C4-2B (cell line): ENCODE measurements around the gene NCOA1.

Experiments
- ZFX ChIP-seq: fragments of 450-650 bp; IDR thresholded peaks from 2 replicates; pipeline ENCODE4 v1.6.1; 2017
- TF ChIP-seq, protein P1 (sequence below): fragments of 450-650 bp; conservative IDR thresholded peaks from 2 replicates; pipeline ENCODE4 v1.5.1; 2017; ENCODE audit warnings: mild to moderate bottlenecking

GRCh38 chr2:24453379-24454073, 37.5 kb upstream of the NCOA1 start:
- TF ChIP-seq, protein P1, sequence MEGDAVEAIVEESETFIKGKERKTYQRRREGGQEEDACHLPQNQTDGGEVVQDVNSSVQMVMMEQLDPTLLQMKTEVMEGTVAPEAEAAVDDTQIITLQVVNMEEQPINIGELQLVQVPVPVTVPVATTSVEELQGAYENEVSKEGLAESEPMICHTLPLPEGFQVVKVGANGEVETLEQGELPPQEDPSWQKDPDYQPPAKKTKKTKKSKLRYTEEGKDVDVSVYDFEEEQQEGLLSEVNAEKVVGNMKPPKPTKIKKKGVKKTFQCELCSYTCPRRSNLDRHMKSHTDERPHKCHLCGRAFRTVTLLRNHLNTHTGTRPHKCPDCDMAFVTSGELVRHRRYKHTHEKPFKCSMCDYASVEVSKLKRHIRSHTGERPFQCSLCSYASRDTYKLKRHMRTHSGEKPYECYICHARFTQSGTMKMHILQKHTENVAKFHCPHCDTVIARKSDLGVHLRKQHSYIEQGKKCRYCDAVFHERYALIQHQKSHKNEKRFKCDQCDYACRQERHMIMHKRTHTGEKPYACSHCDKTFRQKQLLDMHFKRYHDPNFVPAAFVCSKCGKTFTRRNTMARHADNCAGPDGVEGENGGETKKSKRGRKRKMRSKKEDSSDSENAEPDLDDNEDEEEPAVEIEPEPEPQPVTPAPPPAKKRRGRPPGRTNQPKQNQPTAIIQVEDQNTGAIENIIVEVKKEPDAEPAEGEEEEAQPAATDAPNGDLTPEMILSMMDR = no peak
- TF ChIP-seq ZFX = no peak
